Measurements from ENCODE around the gene LCNL1.

The LCNL1 gene

GRCh38 chr9:137011907-137012675, 29.3 kb downstream of the LCNL1 start:
- DNase-seq (ENCODE audit: low read depth) = no peak

- no peak for DNase-seq (ENCODE audit: low read depth)
Observed at GRCh38 chr9:137012694-137013570, 30.1 kb downstream of the LCNL1 start.

GRCh38 chr9:137013571-137013940, 30.8 kb downstream of the LCNL1 start:
- no peak for DNase-seq (ENCODE audit: low read depth)

- no peak for DNase-seq (ENCODE audit: low read depth)
Observed at GRCh38 chr9:137014166-137014565, 31.4 kb downstream of the LCNL1 start.

GRCh38 chr9:137014776-137015539, 32.2 kb downstream of the LCNL1 start:
- no peak for DNase-seq (ENCODE audit: low read depth)

GRCh38 chr9:137015540-137015930, 32.7 kb downstream of the LCNL1 start:
- no peak for DNase-seq (ENCODE audit: low read depth)

- DNase-seq (ENCODE audit: low read depth) = no peak
Observed at GRCh38 chr9:137015976-137016375, 33.2 kb downstream of the LCNL1 start.

- DNase-seq (ENCODE audit: low read depth) = no peak
Observed at GRCh38 chr9:137016436-137016835, 33.6 kb downstream of the LCNL1 start.

- no peak for DNase-seq (ENCODE audit: low read depth)
Observed at GRCh38 chr9:137017071-137017470, 34.3 kb downstream of the LCNL1 start.

GRCh38 chr9:137017791-137018497, 35.2 kb downstream of the LCNL1 start:
- no peak for DNase-seq (ENCODE audit: low read depth)

GRCh38 chr9:137018761-137019559, 36.2 kb downstream of the LCNL1 start:
- no peak for DNase-seq (ENCODE audit: low read depth)

GRCh38 chr9:137019891-137020683, 37.3 kb downstream of the LCNL1 start:
- no peak for DNase-seq (ENCODE audit: low read depth)

GRCh38 chr9:137020771-137021567, 38.2 kb downstream of the LCNL1 start:
- DNase-seq (ENCODE audit: low read depth) = no peak

GRCh38 chr9:137021568-137021978, 38.8 kb downstream of the LCNL1 start:
- DNase-seq (ENCODE audit: low read depth) = no peak

- DNase-seq (ENCODE audit: low read depth) = no peak
Observed at GRCh38 chr9:137021979-137022661, 39.3 kb downstream of the LCNL1 start.

- no peak for DNase-seq (ENCODE audit: low read depth)
Observed at GRCh38 chr9:137022662-137023008, 39.8 kb downstream of the LCNL1 start.

- no peak for DNase-seq (ENCODE audit: low read depth)
Observed at GRCh38 chr9:137023157-137023556, 40.4 kb downstream of the LCNL1 start.

- no peak for DNase-seq (ENCODE audit: low read depth)
Observed at GRCh38 chr9:137023583-137023991, 40.8 kb downstream of the LCNL1 start.

GRCh38 chr9:137025517-137025966, 42.7 kb downstream of the LCNL1 start:
- DNase-seq (ENCODE audit: low read depth) = no peak

Data from HS-27A (cell line).